GM12875 (cell line): ENCODE data around the gene SLC25A36.

Source experiments
- H3K4me3 ChIP-seq: one replicate; pipeline ENCODE4 v1.5.1; 2011; ENCODE audit warnings: low read depth, low read length, control low read depth
- TF ChIP-seq, protein P1 (sequence below): IDR thresholded peaks from 2 replicates; pipeline ENCODE4 v1.5.1; 2011; ENCODE audit warnings: low read depth, mild to moderate bottlenecking, control low read depth, inconsistent platforms, low read length, moderate library complexity, borderline replicate concordance; ENCODE audit not compliant: insufficient read depth

The SLC25A36 gene

DNA sequence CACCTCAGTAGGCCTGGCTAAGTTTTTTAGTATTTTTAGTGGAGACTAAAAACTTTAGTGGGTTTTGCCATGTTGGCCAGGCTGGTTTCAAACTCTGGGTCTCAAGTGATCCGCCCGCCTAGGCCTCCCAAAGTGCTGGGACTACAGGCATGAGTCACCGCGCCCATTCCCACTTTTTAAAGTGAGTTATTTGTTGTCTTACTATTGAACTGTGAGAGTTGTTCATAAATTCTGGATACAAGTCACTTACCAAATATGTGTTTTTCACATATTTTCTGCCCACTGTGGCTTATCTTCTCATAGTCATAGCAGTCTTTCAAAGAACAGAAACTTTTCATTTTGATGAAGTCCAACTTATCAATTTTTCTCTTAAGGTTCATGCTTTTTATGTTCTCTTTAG is 79.6 kb downstream of the SLC25A36 start:
- TF ChIP-seq, protein P1, sequence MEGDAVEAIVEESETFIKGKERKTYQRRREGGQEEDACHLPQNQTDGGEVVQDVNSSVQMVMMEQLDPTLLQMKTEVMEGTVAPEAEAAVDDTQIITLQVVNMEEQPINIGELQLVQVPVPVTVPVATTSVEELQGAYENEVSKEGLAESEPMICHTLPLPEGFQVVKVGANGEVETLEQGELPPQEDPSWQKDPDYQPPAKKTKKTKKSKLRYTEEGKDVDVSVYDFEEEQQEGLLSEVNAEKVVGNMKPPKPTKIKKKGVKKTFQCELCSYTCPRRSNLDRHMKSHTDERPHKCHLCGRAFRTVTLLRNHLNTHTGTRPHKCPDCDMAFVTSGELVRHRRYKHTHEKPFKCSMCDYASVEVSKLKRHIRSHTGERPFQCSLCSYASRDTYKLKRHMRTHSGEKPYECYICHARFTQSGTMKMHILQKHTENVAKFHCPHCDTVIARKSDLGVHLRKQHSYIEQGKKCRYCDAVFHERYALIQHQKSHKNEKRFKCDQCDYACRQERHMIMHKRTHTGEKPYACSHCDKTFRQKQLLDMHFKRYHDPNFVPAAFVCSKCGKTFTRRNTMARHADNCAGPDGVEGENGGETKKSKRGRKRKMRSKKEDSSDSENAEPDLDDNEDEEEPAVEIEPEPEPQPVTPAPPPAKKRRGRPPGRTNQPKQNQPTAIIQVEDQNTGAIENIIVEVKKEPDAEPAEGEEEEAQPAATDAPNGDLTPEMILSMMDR, result no peak
- H3K4me3 ChIP-seq, result no peak overlapping the region
